ENCODE measurements around the gene WNT9B.
"Not testable (repeated sequence)": the region's sequence is repeated elsewhere in the genome, so short reads cannot be mapped to it uniquely, and the experiment has no call there.

Gene WNT9B

GRCh38 chr17:46822388-46822921 lies 28.9 kb upstream of the WNT9B start:
- DNase-seq (ENCODE audit: low read depth): no peak

- DNase-seq (ENCODE audit: low read depth): no peak
Observed at GRCh38 chr17:46823657-46824056, 27.7 kb upstream of the WNT9B start.

- no peak for DNase-seq (ENCODE audit: low read depth)
Observed at GRCh38 chr17:46826116-46826515, 25.3 kb upstream of the WNT9B start.

- DNase-seq (ENCODE audit: low read depth): no peak
Observed at GRCh38 chr17:46827274-46827673, 24.1 kb upstream of the WNT9B start.

GRCh38 chr17:46831573-46832330 lies 19.6 kb upstream of the WNT9B start:
- DNase-seq (ENCODE audit: low read depth): no peak

- no peak for DNase-seq (ENCODE audit: low read depth)
Observed at GRCh38 chr17:46832331-46832821, 19.0 kb upstream of the WNT9B start.

- no peak for DNase-seq (ENCODE audit: low read depth)
Observed at GRCh38 chr17:46832945-46833839, 18.2 kb upstream of the WNT9B start.

GRCh38 chr17:46833840-46834208 lies 17.6 kb upstream of the WNT9B start:
- DNase-seq (ENCODE audit: low read depth): no peak

GRCh38 chr17:46834846-46835245 lies 16.5 kb upstream of the WNT9B start:
- DNase-seq (ENCODE audit: low read depth): no peak

- no peak for DNase-seq (ENCODE audit: low read depth)
Observed at GRCh38 chr17:46836500-46836899, 14.9 kb upstream of the WNT9B start.

- no peak for DNase-seq (ENCODE audit: low read depth)
Observed at GRCh38 chr17:46837521-46837920, 13.9 kb upstream of the WNT9B start.

- no peak for DNase-seq (ENCODE audit: low read depth)
Observed at GRCh38 chr17:46839211-46839610, 12.2 kb upstream of the WNT9B start.

- not testable (repeated sequence) for DNase-seq (ENCODE audit: low read depth)
Observed at GRCh38 chr17:46840596-46840995, 10.8 kb upstream of the WNT9B start.

- DNase-seq (ENCODE audit: low read depth): no peak
Observed at GRCh38 chr17:46841561-46842379, 9.6 kb upstream of the WNT9B start.

- no peak for DNase-seq (ENCODE audit: low read depth)
Observed at GRCh38 chr17:46842835-46843234, 8.5 kb upstream of the WNT9B start.

- no peak for DNase-seq (ENCODE audit: low read depth)
Observed at GRCh38 chr17:46847204-46848191, 3.9 kb upstream of the WNT9B start.

- DNase-seq (ENCODE audit: low read depth): no peak
Observed at GRCh38 chr17:46848534-46848933, 2.8 kb upstream of the WNT9B start.

- no peak for DNase-seq (ENCODE audit: low read depth)
Observed at GRCh38 chr17:46850688-46851028, 725 bp upstream of the WNT9B start.

GRCh38 chr17:46853896-46854444 lies 2.6 kb downstream of the WNT9B start:
- no peak for DNase-seq (ENCODE audit: low read depth)

GRCh38 chr17:46854515-46854914 lies 3.1 kb downstream of the WNT9B start:
- DNase-seq (ENCODE audit: low read depth): no peak

GRCh38 chr17:46854948-46855347 lies 3.6 kb downstream of the WNT9B start:
- DNase-seq (ENCODE audit: low read depth): no peak

Measured in CMK (cell line).